Duodenal mucosa (tissue), 2 donors: ENCODE measurements around the gene NRDC.

Experiments
- H3K27ac ChIP-seq: one replicate; pipeline ENCODE4 v1.7.0; 2013; ENCODE audit warnings: low read depth, low read length
- H3K27me3 ChIP-seq, 2 donors: one replicate each; pipeline ENCODE4 v1.7.0; 2013; ENCODE audit warnings: low read length in 2 of 2, control low read depth in 1 of 2; ENCODE audit not compliant: insufficient read depth in 2 of 2, control insufficient read depth in 1 of 2
- H3K36me3 ChIP-seq, 2 donors: one replicate each; pipeline ENCODE4 v1.7.0; 2013; ENCODE audit warnings: low read length in 2 of 2, control low read depth in 1 of 2; ENCODE audit not compliant: insufficient read depth in 2 of 2, control insufficient read depth in 1 of 2
- H3K4me1 ChIP-seq, 2 donors: one replicate each; pipeline ENCODE4 v1.7.0; 2013; ENCODE audit warnings: low read length in 2 of 2, control low read depth in 1 of 2; ENCODE audit not compliant: insufficient read depth in 2 of 2, control insufficient read depth in 1 of 2
- H3K4me3 ChIP-seq, 2 donors: one replicate each; pipeline ENCODE4 v1.7.0; 2013; ENCODE audit warnings: low read length in 2 of 2, low read depth in 1 of 2
- H3K9ac ChIP-seq, 2 donors: one replicate each; pipeline ENCODE4 v1.7.0; 2013; ENCODE audit warnings: low read length in 2 of 2, low read depth in 1 of 2
- H3K9me3 ChIP-seq, 2 donors: one replicate each; pipeline ENCODE4 v1.7.0; 2013; ENCODE audit warnings: low read length in 2 of 2, control low read depth in 1 of 2; ENCODE audit not compliant: control insufficient read depth in 1 of 2

The NRDC gene

DNA sequence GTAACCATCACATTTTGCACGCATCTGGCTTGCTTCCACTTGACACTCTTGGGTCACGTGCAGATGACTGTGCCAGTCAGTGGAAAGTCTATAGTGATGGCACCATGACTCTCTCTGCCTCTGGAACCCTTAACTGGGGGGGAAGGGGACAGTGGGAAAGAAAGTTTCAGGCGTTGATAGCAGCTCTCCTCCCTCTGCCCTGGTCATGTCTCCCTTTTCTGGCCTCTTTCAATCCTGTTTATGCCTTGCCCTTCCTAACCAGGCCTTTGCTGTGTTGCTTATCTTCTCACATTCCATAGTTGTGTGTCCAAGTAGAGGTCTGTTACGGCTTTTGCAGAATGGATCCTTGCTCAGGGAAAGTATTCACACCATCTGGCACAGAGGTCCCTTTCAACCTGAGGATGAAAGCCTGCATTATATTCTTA, 93.5 kb downstream of the NRDC start:
- no peak overlapping the region for H3K27ac ChIP-seq
- H3K36me3 ChIP-seq, result peaks cover 38 to 91% of the 10 kb centered on the region in 2 donors
- H3K9me3 ChIP-seq, result no peaks in the 10 kb centered on the region
- H3K9ac ChIP-seq, result no peak overlapping the region
- H3K27me3 ChIP-seq, result no peaks in the 10 kb centered on the region
- no peak overlapping the region for H3K4me3 ChIP-seq
- H3K4me1 ChIP-seq, result no peaks in the 10 kb centered on the region

DNA sequence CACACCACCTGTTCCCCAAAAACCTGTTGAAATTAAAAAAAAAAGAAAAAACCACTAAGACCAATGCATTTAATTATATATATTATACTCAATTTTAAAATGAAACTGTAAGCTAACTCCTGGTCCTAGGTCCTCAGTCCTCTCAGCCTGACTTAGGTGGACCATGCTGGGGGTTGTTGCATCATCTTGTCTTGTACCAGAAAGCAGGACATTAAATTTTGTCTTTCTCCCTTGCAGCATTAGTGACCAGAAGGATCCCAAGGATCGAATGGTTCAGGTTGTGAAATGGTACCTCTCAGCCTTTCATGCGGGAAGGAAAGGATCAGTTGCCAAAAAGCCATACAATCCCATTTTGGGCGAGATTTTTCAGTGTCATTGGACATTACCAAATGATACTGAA, 97.6 kb downstream of the NRDC start:
- no peak overlapping the region for H3K4me3 ChIP-seq
- no peaks in the 10 kb centered on the region for H3K27me3 ChIP-seq
- no peak overlapping the region for H3K27ac ChIP-seq
- H3K4me1 ChIP-seq, result no peaks in the 10 kb centered on the region
- peaks cover 17 to 61% of the 10 kb centered on the region in 2 donors for H3K36me3 ChIP-seq
- no peak overlapping the region for H3K9ac ChIP-seq
- no peaks in the 10 kb centered on the region for H3K9me3 ChIP-seq

DNA sequence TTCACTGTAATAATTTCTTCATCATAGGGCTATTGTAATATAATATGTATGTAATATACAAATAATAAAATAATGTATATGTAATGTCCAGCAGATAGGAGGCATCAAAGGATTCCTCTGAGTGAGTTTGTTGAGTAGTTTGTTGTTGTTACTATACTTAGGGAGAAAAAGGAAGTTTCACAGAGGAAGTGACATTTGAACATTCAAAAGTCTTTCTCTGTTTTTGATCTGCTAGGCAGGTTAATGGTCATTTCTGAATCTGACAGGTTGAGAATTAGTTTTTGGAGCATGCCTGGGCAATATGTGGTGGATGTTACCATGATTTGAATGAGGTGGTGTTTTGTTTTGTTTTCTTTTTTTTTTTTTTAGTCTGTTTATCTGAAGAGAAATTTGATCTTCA, 102.1 kb downstream of the NRDC start:
- no peak overlapping the region for H3K9ac ChIP-seq
- H3K27ac ChIP-seq, result no peak overlapping the region
- no peaks in the 10 kb centered on the region for H3K9me3 ChIP-seq
- no peaks in the 10 kb centered on the region for H3K27me3 ChIP-seq
- no peak overlapping the region for H3K4me3 ChIP-seq
- H3K4me1 ChIP-seq, result no peaks in the 10 kb centered on the region
- H3K36me3 ChIP-seq, result peaks cover 20 to 40% of the 10 kb centered on the region in 2 donors

DNA sequence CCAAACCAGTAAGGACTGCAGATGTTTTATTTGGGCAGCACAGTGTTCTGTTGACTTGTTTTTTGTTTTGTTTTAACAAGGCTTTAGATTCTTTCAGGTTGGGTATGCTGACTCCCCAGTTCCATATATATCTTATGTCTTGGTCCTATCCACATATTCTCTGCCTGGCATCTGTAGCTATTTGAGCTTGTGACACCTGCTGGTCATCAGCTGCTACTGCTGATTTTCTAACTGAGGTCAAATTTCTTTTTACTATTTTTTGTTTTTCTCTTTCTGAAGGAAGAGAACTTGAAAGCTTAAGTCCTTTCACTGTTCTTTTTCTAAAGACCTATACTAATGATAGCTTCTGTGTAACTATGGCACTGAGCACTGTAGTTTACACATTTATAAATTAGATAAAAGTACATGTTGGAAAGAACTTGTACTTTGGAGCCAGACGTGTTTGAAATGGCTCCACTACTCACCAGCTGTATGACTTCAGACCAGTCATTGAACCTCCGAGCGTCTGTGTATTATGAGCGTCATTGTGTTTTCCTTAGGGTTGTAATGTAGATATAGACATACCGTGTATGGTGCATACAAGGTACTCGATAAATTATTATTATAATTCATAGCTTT, 109.4 kb downstream of the NRDC start:
- Histone ChIP-seq H3K9me3 (no peaks in the 10 kb centered on the region), H3K9ac (no peak overlapping the region), H3K27me3 (no peaks in the 10 kb centered on the region), H3K4me3 (no peak overlapping the region), H3K36me3 (peaks cover 16 to 31% of the 10 kb centered on the region in 2 donors), H3K4me1 (no peaks in the 10 kb centered on the region), H3K27ac (no peak overlapping the region)

DNA sequence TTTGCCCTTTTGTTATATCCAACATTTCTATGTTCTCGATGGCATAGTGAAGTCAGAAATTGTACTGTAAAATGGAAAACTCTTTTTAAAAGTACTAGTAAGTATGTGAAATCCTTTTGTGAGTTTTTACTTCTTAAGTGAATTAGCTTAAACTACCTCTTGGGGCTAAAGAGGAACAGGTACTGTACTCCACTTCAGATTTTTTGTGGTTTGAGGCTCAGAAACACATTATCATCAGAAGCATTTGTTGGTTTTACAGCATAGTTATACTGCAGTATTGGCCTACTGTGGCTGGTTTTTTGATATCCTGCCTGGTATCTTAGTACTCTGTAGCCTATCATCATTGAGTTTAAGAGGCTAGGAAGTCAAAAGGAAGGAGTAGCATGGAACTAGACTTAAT, 117.2 kb downstream of the NRDC start:
- H3K4me1 ChIP-seq, result no peaks in the 10 kb centered on the region
- peaks cover 0 to 8% of the 10 kb centered on the region in 2 donors for H3K36me3 ChIP-seq
- H3K27ac ChIP-seq, result no peak overlapping the region

DNA sequence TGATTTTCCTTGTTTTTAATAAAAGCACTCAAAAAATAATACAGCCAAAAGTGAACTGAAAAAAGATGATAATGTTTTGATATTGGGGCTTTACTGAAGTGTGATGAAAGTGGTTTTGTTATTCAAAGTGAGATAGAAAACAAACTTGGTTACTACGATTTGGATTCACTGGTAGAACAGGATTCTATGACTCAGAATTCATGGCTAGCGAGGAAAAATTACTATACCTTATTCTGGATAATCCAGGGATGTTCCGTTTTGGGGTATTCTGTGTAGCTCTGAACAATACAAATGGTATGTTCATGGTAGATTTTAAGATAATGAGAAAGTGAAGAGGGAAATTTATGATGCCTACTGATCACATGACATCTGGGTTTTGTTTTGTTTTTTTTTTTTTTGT, 117.7 kb downstream of the NRDC start:
- H3K27ac ChIP-seq, result no peak overlapping the region
- H3K9ac ChIP-seq, result no peak overlapping the region
- no peak overlapping the region for H3K4me3 ChIP-seq
- no peaks in the 10 kb centered on the region for H3K4me1 ChIP-seq
- H3K36me3 ChIP-seq, result peaks cover 0 to 7% of the 10 kb centered on the region in 2 donors
- H3K9me3 ChIP-seq, result no peaks in the 10 kb centered on the region
- H3K27me3 ChIP-seq, result no peaks in the 10 kb centered on the region

More for the DNA sequence above, 117.2 kb downstream of the NRDC start:
- Histone ChIP-seq H3K27me3 (no peaks in the 10 kb centered on the region), H3K9me3 (no peaks in the 10 kb centered on the region), H3K4me3 (no peak overlapping the region), H3K9ac (no peak overlapping the region)

DNA sequence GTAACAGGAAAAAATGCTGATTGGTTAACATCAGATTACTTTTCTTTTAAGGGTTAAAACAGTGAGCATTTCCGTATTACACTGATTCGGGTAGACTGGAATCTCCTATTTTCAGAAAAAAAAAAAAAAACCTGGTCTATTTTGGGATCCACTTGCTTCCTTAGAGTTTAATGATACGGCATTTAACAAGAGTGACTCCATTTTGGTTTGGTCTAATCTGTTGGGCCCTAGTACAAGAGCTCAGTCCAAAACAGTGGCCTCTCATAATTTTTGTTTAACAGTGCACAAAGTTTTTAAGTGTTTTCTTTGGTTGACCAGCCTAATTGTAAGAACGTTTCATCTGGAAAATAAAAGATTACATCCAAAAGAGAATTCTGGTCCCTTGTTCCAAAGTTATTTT, 120.2 kb downstream of the NRDC start:
- Histone ChIP-seq H3K9me3 (no peaks in the 10 kb centered on the region), H3K4me1 (no peaks in the 10 kb centered on the region), H3K4me3 (no peak overlapping the region), H3K9ac (no peak overlapping the region), H3K27ac (no peak overlapping the region), H3K27me3 (no peaks in the 10 kb centered on the region), H3K36me3 (peaks cover 0 to 5% of the 10 kb centered on the region in 2 donors)

DNA sequence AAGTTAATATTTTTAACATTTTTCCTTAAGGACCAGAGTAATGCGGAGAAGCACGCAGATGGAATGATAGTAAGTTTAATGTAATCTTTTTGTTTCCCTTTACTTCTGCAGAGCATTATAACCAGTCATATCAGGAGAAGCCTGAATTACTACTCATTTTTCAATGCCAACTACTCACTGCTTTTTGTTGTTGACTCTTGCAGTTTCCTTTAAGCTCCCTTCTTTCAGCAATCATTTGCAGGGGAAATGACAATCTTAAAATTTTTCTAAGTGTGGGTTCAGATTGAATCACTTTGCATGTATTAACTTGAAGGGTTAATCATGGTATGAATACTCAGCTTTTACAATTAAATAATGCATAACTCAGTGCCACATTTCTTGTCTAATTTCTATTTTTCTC, 122.2 kb downstream of the NRDC start:
- H3K36me3 ChIP-seq, result peaks cover 13 to 19% of the 10 kb centered on the region in 2 donors
- H3K9ac ChIP-seq, result no peak overlapping the region
- H3K9me3 ChIP-seq, result no peaks in the 10 kb centered on the region
- H3K4me1 ChIP-seq, result no peaks in the 10 kb centered on the region
- no peaks in the 10 kb centered on the region for H3K27me3 ChIP-seq
- H3K27ac ChIP-seq, result no peak overlapping the region
- no peak overlapping the region for H3K4me3 ChIP-seq

DNA sequence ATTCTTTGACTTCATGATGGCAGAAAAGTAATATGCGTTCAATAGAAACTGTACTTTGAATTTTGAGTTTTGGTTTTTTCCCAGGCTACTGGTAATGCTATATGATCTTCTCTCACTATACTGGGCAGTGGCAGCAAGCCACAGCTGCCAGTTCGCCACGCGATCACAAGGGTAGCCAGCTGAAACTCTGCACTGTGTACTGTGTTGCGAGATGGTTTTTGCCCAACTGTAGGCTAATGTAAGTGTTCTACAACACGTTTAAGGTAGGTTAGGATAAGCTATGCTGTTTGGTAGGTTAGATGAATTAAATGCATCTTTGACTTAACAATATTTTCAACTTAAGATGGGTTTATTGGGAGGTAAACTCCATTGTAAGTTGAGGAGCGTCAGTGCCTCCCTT, 123.1 kb downstream of the NRDC start:
- no peak overlapping the region for H3K4me3 ChIP-seq

DNA sequence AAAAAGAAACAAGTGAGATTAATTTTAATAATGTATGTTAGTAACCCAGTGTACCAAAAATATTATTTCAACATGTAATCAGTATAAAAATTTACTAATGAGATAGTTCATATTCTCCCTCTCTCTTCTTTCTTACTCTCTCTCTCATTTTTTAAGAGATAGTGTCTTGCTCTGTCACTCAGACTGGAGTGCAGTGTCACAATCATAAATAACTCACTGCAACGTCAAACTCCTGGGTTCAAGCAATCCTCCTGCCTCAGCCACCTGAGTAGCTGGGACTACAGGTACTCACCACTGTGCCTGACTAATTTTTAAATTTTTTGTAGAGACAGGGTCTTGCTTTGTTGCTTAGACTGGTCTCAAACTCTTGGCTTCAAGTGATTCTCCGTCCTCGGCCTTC, 123.9 kb downstream of the NRDC start:
- peaks cover 14 to 21% of the 10 kb centered on the region in 2 donors for H3K36me3 ChIP-seq
- no peaks in the 10 kb centered on the region for H3K9me3 ChIP-seq
- H3K4me3 ChIP-seq, result no peak overlapping the region
- no peak overlapping the region for H3K9ac ChIP-seq
- no peaks in the 10 kb centered on the region for H3K4me1 ChIP-seq
- no peak overlapping the region for H3K27ac ChIP-seq
- H3K27me3 ChIP-seq, result no peaks in the 10 kb centered on the region

More for the DNA sequence above, 123.1 kb downstream of the NRDC start:
- Histone ChIP-seq H3K27ac (no peak overlapping the region), H3K9ac (no peak overlapping the region), H3K9me3 (no peaks in the 10 kb centered on the region), H3K36me3 (peaks cover 14 to 21% of the 10 kb centered on the region in 2 donors), H3K4me1 (no peaks in the 10 kb centered on the region), H3K27me3 (no peaks in the 10 kb centered on the region)
